Liver (tissue), 9 donors: ENCODE results near the gene ANTXR1. TPM values are rescaled to one million over a fixed set of nuclear protein-coding genes. Genes with fewer than 3 reads are reported as not detected.
A peak's percentile ranks its signal among the peaks of the same experiment; 100 is the strongest.

Source experiments
- DNase-seq: peaks from one replicate; pipeline ENCODE4 v3.0.0-alpha.2; 2017; ENCODE audit warnings: low spot score
- H3K27ac ChIP-seq, 2 donors: one replicate each; pipeline ENCODE4 v1.7.0; 2013; ENCODE audit warnings: inconsistent platforms in 2 of 2, low read length in 2 of 2, control low read depth in 1 of 2, low read depth in 1 of 2, mild to moderate bottlenecking in 1 of 2
- H3K27me3 ChIP-seq, 4 donors: one replicate each; pipeline versions ENCODE4 v1.6.1 to v1.7.0; 2013; ENCODE audit warnings: low read length in 3 of 4, inconsistent platforms in 1 of 4, mild to moderate bottlenecking in 1 of 4, moderate library complexity in 1 of 4; ENCODE audit not compliant: control insufficient read depth in 4 of 4, insufficient read depth in 4 of 4
- H3K36me3 ChIP-seq, 4 donors: one replicate each; pipeline versions ENCODE4 v1.6.1 to v1.7.0; 2013; ENCODE audit warnings: low read length in 3 of 4, mild to moderate bottlenecking in 3 of 4, low read depth in 1 of 4, moderate library complexity in 1 of 4; ENCODE audit not compliant: control insufficient read depth in 4 of 4, insufficient read depth in 3 of 4
- H3K4me1 ChIP-seq, 4 donors: one replicate each; pipeline versions ENCODE4 v1.6.1 to v1.7.0; 2013; ENCODE audit warnings: low read length in 3 of 4, mild to moderate bottlenecking in 3 of 4, moderate library complexity in 1 of 4; ENCODE audit not compliant: control insufficient read depth in 4 of 4, insufficient read depth in 4 of 4
- H3K4me3 ChIP-seq, 3 donors: one replicate each; pipeline versions ENCODE4 v1.6.1 to v1.7.0; 2013; ENCODE audit warnings: low read length in 3 of 3, control low read depth in 1 of 3, low read depth in 1 of 3, mild to moderate bottlenecking in 1 of 3
- H3K9ac ChIP-seq, 2 donors: one replicate each; pipeline ENCODE4 v1.7.0; 2013; ENCODE audit warnings: low read length in 2 of 2, mild to moderate bottlenecking in 2 of 2, moderate library complexity in 2 of 2, control low read depth in 1 of 2, low read depth in 1 of 2
- H3K9me3 ChIP-seq, 4 donors: one replicate each; pipeline versions ENCODE4 v1.6.1 to v1.7.0; 2013; ENCODE audit warnings: low read length in 3 of 4; ENCODE audit not compliant: control insufficient read depth in 4 of 4
- EGR1 ChIP-seq, 2 donors: IDR thresholded peaks; 2 replicates each; pipeline ENCODE4 v1.6.1; 2016 to 2018; ENCODE audit warnings: antibody characterized with exemption in 2 of 2, low read depth in 2 of 2
- FOXA1 ChIP-seq: IDR thresholded peaks from 2 replicates; pipeline ENCODE4 v1.6.1; 2016; ENCODE audit warnings: antibody characterized with exemption
- FOXA2 ChIP-seq: IDR thresholded peaks from 2 replicates; pipeline ENCODE4 v1.6.1; 2016; ENCODE audit warnings: antibody characterized with exemption
- GABPA ChIP-seq, 2 donors: IDR thresholded peaks in 1 of 2; conservative IDR thresholded peaks in 1 of 2; 2 replicates each; pipeline ENCODE4 v1.6.1; 2016; ENCODE audit warnings: antibody characterized with exemption in 2 of 2, mild to moderate bottlenecking in 1 of 2, moderate library complexity in 1 of 2
- HNF4A ChIP-seq, 2 donors: conservative IDR thresholded peaks; 2 replicates each; pipeline ENCODE4 v1.6.1; 2016; ENCODE audit warnings: antibody characterized with exemption in 2 of 2, mild to moderate bottlenecking in 2 of 2
- HNF4G ChIP-seq: IDR thresholded peaks from 2 replicates; pipeline ENCODE4 v1.6.1; 2016; ENCODE audit warnings: antibody characterized with exemption
- JUND ChIP-seq, 2 donors: IDR thresholded peaks; 2 replicates each; pipeline ENCODE4 v1.6.1; 2016; ENCODE audit warnings: antibody characterized with exemption in 2 of 2
- NR2F2 ChIP-seq: IDR thresholded peaks from 2 replicates; pipeline ENCODE4 v1.6.1; 2016; ENCODE audit warnings: antibody characterized with exemption
- RAD21 ChIP-seq, 2 donors: IDR thresholded peaks; 2 replicates each; pipeline ENCODE4 v1.6.1; 2016; ENCODE audit warnings: antibody characterized with exemption in 2 of 2, mild to moderate bottlenecking in 2 of 2
- RXRA ChIP-seq, 2 donors: IDR thresholded peaks; 2 replicates each; pipeline ENCODE4 v1.6.1; 2017 to 2018; ENCODE audit warnings: antibody characterized with exemption in 2 of 2, mild to moderate bottlenecking in 1 of 2
- SP1 ChIP-seq: IDR thresholded peaks from 2 replicates; pipeline ENCODE4 v1.6.1; 2018; ENCODE audit warnings: antibody characterized with exemption, mild to moderate bottlenecking
- TAF1 ChIP-seq: conservative IDR thresholded peaks from 2 replicates; pipeline ENCODE4 v1.6.1; 2016; ENCODE audit warnings: antibody characterized with exemption, mild to moderate bottlenecking
- YY1 ChIP-seq: IDR thresholded peaks from 2 replicates; pipeline ENCODE4 v1.6.1; 2016; ENCODE audit warnings: antibody characterized with exemption, mild to moderate bottlenecking
- WGBS: extraction: QIAGEN DNeasy Blood & Tissue Kit; methylation state at CpG from one replicate; pipeline ENCODE4 v1.1.7; 2013; 5-methylcytosine and 5-hydroxymethylcytosine counted together
- polyA plus RNA-seq, 2 donors: library from polyadenylated mRNA; stranded (reverse) in 1 of 2; unstranded in 1 of 2; fragments of 200-250 nt in 1 of 2; fragments of >200 nt in 1 of 2; fragmentation: Nextera tagmentation in 1 of 2; extraction: Ambion mirVana in 1 of 2; gene quantifications; one replicate each; pipeline versions ENCODE4 v1.2.1 to v1.2.3, GENCODE V29; 2013 to 2015
- total RNA-seq, 2 donors: library from RNA; depleted of rRNA; stranded (reverse); fragments of >200 nt; gene quantifications; one replicate each; pipeline ENCODE4 v1.2.3, GENCODE V29; 2014
- TF ChIP-seq, protein P1 (sequence below): IDR thresholded peaks from 2 replicates; pipeline ENCODE4 v1.6.1; 2016; ENCODE audit warnings: antibody characterized with exemption, mild to moderate bottlenecking
- TF ChIP-seq, protein P2 (sequence below): IDR thresholded peaks from 2 replicates; pipeline ENCODE4 v1.6.1; 2016; ENCODE audit warnings: antibody characterized with exemption
- TF ChIP-seq, protein P3 (sequence below): IDR thresholded peaks from 2 replicates; pipeline ENCODE4 v1.6.1; 2016; ENCODE audit warnings: antibody characterized with exemption
- TF ChIP-seq, protein P4 (sequence below): fragments of 150-350 bp; IDR thresholded peaks from 2 replicates; pipeline ENCODE4 v1.5.1; 2017; ENCODE audit warnings: improper control_type of control experiment, low read depth, low read length; ENCODE audit not compliant: missing input control
- TF ChIP-seq, protein P5 (sequence below): IDR thresholded peaks from 2 replicates; pipeline ENCODE4 v1.6.1; 2016; ENCODE audit warnings: antibody characterized with exemption
- donor health status: healthy.
- donor health status: healthy.
- donor health status: healthy.
- donor health status: healthy.
- donor health status: healthy.

The ANTXR1 gene
- total and polyA plus RNA-seq, 4 donors, result 0.60 to 3.6 (median 1.8) TPM

DNA sequence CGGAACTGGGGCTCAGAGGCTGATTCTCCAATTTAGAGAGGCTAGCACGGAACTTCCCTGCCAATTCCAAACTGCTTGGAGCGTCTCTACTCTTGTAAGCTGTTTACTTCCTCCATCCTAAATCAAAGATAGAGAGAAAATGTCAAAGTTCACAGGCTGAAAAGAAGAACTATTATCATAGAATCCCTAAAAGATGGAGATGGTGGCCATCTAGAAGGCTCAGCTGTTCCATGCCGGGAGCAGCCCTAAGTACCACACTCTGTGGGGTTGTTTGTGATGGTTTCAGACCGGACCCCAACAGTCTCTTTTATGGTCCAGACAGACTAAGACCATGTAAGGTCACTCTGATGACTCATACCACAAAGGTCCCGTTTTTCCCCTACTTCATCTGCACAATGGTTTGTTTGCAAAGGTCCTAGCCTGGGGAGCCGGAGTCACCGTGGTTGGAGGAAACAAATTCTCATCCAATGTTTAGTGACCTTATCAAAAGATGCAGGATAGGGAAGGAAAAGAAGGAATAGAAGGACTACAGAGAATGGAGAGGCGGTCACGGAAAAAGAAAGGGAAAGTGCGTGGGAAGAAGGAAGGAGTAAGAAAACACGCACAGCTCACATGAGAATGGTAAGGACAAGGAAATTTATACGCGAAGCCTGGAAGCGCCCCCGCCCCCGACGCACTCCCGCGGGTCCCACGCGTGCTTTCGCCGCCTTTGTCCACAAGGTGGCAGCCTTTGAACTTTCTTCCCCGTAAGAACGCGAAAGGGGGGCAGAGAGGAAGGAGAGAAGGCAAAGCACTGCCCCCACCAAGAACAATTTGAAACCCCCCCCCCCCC lies 453 bp upstream of the ANTXR1 start:
- 15% methylated on average over 27 of the region's 27 CpGs for WGBS
- H3K27ac ChIP-seq, result no peak overlapping the region

More for the DNA sequence above, 453 bp upstream of the ANTXR1 start:
- H3K36me3 ChIP-seq, result no peaks in the 10 kb centered on the region
- H3K9me3 ChIP-seq, result no peaks in the 10 kb centered on the region
- DNase-seq, result peak; percentile 47
- H3K9ac ChIP-seq, result no peak overlapping the region
- H3K27me3 ChIP-seq, result peaks cover 0 to 21% (median 1%) of the 10 kb centered on the region in 4 donors
- peaks cover 2 to 15% (median 10%) of the 10 kb centered on the region in 4 donors for H3K4me1 ChIP-seq
- peak overlapping the region; percentile 22 to 68 (median 61) for H3K4me3 ChIP-seq
- TF ChIP-seq, protein P1, sequence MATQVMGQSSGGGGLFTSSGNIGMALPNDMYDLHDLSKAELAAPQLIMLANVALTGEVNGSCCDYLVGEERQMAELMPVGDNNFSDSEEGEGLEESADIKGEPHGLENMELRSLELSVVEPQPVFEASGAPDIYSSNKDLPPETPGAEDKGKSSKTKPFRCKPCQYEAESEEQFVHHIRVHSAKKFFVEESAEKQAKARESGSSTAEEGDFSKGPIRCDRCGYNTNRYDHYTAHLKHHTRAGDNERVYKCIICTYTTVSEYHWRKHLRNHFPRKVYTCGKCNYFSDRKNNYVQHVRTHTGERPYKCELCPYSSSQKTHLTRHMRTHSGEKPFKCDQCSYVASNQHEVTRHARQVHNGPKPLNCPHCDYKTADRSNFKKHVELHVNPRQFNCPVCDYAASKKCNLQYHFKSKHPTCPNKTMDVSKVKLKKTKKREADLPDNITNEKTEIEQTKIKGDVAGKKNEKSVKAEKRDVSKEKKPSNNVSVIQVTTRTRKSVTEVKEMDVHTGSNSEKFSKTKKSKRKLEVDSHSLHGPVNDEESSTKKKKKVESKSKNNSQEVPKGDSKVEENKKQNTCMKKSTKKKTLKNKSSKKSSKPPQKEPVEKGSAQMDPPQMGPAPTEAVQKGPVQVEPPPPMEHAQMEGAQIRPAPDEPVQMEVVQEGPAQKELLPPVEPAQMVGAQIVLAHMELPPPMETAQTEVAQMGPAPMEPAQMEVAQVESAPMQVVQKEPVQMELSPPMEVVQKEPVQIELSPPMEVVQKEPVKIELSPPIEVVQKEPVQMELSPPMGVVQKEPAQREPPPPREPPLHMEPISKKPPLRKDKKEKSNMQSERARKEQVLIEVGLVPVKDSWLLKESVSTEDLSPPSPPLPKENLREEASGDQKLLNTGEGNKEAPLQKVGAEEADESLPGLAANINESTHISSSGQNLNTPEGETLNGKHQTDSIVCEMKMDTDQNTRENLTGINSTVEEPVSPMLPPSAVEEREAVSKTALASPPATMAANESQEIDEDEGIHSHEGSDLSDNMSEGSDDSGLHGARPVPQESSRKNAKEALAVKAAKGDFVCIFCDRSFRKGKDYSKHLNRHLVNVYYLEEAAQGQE, result no peak
- TF ChIP-seq RXRA (IDR thresholded peaks at IDR 0.05) (no peak), EGR1 (IDR thresholded peaks at IDR 0.05; ENCODE audit: low read depth in 2 of 2) (no peak), FOXA1 (no peak), SP1 (no peak), GABPA (IDR thresholded peaks at IDR 0.05 in 1 of 2, conservative IDR thresholded peaks at IDR 0.05 in 1 of 2) (no peak), HNF4A (conservative IDR thresholded peaks at IDR 0.05) (no peak), FOXA2 (no peak), YY1 (no peak), NR2F2 (peak; percentile 61), TAF1 (no peak), RAD21 (IDR thresholded peaks at IDR 0.05) (peak; percentile 59 to 72), HNF4G (no peak), JUND (IDR thresholded peaks at IDR 0.05) (no peak)
- TF ChIP-seq, protein P2, sequence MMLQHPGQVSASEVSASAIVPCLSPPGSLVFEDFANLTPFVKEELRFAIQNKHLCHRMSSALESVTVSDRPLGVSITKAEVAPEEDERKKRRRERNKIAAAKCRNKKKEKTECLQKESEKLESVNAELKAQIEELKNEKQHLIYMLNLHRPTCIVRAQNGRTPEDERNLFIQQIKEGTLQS, result no peak
- TF ChIP-seq, protein P3, sequence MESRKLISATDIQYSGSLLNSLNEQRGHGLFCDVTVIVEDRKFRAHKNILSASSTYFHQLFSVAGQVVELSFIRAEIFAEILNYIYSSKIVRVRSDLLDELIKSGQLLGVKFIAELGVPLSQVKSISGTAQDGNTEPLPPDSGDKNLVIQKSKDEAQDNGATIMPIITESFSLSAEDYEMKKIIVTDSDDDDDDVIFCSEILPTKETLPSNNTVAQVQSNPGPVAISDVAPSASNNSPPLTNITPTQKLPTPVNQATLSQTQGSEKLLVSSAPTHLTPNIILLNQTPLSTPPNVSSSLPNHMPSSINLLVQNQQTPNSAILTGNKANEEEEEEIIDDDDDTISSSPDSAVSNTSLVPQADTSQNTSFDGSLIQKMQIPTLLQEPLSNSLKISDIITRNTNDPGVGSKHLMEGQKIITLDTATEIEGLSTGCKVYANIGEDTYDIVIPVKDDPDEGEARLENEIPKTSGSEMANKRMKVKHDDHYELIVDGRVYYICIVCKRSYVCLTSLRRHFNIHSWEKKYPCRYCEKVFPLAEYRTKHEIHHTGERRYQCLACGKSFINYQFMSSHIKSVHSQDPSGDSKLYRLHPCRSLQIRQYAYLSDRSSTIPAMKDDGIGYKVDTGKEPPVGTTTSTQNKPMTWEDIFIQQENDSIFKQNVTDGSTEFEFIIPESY, result no peak
- TF ChIP-seq, protein P4, sequence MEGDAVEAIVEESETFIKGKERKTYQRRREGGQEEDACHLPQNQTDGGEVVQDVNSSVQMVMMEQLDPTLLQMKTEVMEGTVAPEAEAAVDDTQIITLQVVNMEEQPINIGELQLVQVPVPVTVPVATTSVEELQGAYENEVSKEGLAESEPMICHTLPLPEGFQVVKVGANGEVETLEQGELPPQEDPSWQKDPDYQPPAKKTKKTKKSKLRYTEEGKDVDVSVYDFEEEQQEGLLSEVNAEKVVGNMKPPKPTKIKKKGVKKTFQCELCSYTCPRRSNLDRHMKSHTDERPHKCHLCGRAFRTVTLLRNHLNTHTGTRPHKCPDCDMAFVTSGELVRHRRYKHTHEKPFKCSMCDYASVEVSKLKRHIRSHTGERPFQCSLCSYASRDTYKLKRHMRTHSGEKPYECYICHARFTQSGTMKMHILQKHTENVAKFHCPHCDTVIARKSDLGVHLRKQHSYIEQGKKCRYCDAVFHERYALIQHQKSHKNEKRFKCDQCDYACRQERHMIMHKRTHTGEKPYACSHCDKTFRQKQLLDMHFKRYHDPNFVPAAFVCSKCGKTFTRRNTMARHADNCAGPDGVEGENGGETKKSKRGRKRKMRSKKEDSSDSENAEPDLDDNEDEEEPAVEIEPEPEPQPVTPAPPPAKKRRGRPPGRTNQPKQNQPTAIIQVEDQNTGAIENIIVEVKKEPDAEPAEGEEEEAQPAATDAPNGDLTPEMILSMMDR, result peak; percentile 60
- TF ChIP-seq, protein P5, sequence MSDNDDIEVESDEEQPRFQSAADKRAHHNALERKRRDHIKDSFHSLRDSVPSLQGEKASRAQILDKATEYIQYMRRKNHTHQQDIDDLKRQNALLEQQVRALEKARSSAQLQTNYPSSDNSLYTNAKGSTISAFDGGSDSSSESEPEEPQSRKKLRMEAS, result no peak
